ENCODE results near the gene PARD3.

DNA sequence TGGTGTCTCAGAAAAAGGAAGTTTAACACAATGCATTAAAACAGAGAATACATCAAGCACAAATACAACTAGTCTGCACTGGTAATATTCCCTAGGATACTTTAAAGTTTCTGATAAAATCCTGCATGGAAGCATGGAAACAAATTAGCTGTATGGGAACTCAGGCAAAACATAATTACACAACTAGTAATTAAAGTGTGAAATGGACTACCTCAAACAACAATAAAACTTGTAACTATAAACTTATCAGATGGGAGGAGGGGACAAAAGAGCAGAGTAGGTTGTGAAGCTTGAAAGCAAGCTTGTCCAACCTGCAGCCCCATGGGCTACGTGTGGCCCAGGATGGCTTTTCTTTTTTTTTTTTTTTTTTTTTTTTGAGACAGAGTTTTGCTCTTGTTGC is 98.9 kb downstream of the PARD3 start:
- no peak for TF ChIP-seq EZH2 (IDR thresholded peaks at IDR 0.05; ENCODE audit: low read length, unreplicated experiment)
- TF ChIP-seq, protein P1, sequence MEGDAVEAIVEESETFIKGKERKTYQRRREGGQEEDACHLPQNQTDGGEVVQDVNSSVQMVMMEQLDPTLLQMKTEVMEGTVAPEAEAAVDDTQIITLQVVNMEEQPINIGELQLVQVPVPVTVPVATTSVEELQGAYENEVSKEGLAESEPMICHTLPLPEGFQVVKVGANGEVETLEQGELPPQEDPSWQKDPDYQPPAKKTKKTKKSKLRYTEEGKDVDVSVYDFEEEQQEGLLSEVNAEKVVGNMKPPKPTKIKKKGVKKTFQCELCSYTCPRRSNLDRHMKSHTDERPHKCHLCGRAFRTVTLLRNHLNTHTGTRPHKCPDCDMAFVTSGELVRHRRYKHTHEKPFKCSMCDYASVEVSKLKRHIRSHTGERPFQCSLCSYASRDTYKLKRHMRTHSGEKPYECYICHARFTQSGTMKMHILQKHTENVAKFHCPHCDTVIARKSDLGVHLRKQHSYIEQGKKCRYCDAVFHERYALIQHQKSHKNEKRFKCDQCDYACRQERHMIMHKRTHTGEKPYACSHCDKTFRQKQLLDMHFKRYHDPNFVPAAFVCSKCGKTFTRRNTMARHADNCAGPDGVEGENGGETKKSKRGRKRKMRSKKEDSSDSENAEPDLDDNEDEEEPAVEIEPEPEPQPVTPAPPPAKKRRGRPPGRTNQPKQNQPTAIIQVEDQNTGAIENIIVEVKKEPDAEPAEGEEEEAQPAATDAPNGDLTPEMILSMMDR (conservative IDR thresholded peaks at IDR 0.05; ENCODE audit: low read depth, low read length), result no peak
